ENCODE measurements around the gene PLVAP.
"Not testable (repeated sequence)": the region's sequence is repeated elsewhere in the genome, so short reads cannot be mapped to it uniquely, and the experiment has no call there.

PLVAP gene

DNA sequence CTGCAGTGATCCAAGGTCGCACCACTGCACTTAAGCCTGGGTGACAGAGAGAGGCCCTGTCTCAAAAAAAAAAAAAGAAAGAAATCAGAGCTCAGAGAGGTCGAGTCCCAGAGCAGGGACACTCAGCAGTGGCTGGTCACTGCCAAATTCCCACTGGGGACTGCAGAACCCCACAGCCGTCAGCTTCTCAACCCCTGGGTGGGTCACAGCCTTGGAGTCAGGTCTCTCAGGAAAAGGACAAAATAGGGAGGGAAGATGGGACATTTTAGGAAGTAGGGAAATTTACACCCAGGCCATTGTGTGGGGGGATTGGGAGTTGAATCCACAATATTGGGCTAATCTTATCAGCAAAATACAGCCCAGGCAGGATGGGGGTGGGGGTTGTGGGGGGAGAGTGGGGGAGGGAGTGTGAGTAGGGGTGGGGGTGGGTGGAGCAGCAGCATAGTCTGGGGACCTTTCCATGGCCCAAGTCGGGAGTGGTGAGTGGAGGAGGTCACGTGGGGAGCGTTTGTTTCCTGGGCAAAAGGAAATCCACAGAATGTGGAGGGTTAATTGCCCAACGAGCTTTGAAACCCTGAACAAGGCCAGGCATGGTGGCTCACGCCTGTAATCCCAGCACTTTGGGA is 21.9 kb upstream of the PLVAP start:
- DNase-seq (ENCODE audit: low spot score) = no peak

DNA sequence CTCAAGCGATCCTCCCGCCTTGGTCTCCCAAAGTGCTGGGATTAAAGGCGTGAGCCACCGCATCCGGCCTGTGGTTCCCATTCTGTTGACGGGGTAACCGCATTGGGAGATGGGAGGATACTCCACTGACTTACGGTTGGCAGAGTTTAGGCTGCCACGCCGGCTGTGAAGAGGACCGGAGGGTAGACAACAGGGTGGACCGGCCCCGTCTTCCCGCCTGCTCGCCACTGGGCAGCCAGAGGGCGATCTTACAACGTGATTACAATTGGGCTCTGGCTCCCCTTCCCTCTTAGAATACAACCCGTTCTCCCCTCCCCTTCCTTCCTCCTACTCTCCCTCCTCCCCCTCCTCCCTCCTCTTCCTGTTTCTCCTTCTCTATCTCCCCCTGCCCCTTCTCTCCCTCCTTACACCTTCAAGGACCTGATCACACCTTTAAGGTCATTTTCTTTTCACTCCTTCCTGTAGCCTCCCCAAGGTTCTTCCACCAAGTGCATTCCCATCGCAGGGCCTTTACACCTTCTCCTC is 17.8 kb upstream of the PLVAP start:
- peak; percentile 27 for DNase-seq (ENCODE audit: low spot score)

DNA sequence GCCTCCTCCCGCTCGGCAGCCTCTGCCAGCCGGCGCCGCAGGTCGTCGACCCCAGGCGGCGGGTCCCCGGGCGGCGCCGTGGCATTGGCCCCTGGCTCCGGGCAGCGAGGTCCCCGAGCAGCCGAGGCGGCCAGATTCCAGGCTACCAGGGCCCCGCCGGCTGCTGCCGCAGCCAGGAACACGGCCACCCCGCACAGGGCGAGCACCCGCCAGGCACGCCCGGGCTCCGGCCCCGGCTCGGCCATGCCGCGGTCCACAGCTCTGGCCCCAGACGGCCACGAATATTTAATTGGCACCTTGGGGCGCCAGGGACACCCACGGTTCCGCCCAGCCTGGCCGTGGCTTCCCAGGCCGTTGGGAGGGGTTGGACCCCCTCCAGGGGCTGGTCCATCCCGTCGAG is 16.8 kb upstream of the PLVAP start, which contains the start of gene CCDC194:
CCDC194 (minus strand) TSS at position 283 of the 400 bp plus-strand sequence; CDS start at position 245, 38 bp downstream.
- DNase-seq (ENCODE audit: low spot score) = no peak

DNA sequence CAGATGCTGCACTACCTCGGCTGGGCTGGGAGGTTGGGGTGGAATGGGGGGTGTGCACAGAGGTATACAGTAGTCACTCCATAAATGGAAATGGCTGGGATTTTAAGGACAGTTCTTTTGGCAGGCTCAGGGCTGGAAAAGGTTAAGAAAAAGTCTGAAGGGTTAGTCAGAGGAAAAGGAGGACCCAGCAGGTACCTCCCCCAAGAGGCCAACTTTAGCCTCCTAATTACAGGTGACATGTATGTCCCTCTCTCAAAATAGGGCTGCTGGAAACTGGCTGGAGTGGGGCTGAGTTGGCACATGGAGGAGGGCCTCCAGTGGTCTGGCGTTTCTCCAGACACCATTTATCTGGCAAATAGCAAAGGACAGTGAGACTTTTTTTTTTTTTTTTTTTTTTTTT is 15.9 kb upstream of the PLVAP start:
- DNase-seq (ENCODE audit: low spot score) = no peak

DNA sequence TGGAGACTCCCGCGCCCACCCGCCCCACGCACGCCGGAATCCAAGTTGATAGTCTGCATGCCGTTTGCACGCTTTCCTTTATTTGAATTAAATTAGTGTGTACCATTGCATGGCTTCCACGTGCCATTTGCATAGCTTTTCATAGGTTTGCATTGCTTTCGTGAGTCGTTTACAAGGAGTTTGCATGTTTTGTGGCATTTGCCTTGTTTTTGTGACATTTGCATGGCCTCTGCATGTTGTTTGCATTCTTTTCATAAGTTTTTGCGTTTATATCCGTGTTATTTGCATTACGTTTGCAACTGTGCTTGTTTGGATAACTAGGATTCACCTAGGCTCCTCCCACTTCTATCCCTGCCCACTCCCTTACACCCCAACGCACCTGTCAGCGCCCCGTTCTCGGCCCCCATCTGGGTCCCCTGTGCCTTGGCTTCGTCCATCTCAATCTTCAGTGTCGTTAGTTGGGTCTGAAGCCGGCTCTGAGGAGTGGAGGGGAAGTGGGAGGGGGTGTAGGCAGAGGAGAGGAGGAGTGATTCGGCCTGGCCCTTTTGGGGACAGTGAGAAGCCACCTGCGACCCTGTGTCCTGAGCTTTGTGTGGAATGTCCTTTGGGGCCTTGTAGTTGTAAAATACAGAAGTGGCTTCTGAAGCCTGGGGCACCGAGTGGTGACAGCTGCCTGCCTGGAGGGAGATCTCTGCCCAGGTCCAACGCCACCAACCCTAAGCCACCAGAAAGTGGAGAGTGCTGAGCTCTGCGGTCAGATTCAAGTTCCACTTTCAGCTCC is 14.4 kb upstream of the PLVAP start:
- no peak for DNase-seq (ENCODE audit: low spot score)

DNA sequence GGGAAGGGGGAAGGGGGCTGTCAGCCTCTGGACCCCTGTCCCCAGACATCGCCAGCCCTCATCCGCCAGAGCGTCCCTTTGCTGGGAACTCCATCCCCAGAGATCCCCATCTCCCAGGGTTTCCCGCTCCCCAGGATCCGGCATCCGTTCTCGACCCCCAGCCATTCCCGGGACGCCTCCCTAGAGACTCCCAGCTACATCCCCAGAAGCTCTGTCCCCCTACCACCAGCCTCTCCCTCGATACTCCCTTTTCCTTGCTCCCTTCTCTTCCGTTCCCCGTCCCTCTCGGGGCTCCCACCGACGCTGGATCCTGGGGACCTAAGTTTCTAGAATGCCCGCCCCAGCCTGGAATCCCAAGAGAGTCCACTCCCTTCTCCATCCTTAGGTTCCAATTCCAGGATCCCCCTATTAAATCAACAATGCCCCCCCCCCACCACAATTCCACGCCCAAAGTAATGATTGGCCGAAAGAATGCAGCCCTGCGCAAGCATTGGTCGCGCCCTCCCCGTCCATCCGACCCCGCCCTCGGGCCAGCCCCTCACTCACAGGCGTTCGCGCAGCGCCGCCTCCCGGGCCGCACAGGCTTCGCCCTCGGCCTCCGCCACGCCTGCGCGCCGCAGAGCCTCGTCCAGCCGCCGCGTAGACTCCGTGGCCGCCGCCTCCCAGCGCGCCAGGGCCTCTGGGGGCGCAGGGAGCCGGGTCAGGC is 13.7 kb upstream of the PLVAP start:
- peak; percentile 81 for DNase-seq (ENCODE audit: low spot score)

DNA sequence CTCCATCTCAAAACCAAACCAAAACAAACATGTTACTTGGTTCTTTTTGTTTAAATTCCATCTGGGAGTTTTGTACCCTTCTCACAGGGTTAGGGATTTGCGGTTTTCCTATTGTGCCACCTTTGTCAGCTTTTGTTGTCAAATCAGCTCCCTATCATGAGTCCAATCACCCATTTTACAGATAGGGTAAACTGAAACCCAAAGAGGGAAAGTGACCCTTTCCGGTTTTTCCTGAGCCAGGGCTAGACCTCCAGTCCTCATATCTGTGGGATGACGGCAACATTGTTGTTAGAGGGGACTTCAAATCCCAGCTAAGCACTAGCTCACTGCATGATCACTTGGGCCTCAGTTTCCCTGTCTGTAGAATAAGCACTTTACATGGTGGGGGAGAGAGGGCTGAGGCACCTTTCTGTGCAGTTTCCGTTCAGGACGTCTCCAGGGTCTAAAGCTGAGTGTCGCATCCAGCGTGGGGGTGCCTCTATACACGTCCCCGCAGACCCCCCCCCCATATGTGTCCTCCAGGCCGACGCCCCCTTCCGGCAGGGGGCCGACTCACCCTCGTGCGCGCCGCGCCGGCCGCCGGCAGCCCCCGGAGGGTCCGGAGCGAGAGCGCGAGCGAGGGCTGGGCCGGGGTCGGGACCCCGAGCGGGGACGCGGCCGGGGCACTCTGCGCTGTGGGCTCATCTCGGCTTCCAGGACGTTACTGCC is 13.0 kb upstream of the PLVAP start:
- DNase-seq (ENCODE audit: low spot score) = no peak

DNA sequence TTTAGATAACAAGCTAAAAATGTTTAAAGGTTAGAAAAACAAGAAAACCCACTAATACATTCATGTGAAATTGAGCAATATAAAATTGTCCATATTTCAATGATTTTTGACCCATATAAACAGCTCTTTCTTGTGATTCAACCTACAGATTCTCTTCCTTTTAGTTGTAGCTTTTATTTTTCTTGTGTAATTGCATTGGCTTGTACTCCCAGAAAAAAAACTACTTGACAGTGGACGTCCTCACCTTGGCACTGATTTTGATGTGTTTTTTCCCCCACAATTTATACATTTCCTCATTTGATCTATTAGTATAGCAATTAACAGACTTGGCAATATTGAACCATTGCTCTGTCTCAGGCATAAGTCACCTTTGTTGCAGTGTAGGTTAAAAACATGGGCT is 12.1 kb upstream of the PLVAP start:
- no peak for DNase-seq (ENCODE audit: low spot score)

DNA sequence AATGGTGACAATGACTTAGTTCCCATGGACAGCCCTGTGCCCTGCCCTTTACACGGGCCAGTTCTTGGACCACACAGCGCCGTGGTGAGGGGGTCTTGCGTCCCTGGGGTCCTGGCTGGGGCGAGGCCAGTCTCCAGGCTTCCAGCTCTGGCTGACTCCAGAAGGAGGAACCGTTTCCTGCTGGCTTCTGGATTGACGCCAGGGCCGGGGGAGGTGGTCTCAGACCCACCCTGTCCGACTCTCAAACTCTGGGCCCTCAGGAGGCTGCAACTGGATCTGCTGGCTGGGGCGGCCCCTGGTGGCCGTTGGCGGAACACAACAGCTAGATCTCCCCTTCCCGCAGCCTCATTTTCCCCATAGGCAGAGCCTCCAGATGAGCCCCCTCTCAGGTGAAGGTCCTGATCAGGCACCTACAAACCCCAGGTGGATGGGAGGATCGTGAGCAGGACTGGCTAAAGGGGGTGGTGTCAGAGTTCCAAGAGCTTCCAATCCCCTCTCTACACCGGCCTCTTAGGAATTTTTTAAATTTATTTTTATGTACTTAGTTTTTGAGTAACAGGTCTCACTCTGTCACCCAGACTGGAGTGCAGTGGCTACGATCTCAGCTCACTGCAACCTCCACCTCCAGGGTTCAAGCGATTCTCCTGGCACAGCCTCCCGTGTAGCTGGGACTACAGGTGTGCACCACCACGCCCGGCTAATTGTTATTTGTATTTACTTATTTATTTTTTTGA is 8.9 kb upstream of the PLVAP start:
- peak; percentile 46 for DNase-seq (ENCODE audit: low spot score)

DNA sequence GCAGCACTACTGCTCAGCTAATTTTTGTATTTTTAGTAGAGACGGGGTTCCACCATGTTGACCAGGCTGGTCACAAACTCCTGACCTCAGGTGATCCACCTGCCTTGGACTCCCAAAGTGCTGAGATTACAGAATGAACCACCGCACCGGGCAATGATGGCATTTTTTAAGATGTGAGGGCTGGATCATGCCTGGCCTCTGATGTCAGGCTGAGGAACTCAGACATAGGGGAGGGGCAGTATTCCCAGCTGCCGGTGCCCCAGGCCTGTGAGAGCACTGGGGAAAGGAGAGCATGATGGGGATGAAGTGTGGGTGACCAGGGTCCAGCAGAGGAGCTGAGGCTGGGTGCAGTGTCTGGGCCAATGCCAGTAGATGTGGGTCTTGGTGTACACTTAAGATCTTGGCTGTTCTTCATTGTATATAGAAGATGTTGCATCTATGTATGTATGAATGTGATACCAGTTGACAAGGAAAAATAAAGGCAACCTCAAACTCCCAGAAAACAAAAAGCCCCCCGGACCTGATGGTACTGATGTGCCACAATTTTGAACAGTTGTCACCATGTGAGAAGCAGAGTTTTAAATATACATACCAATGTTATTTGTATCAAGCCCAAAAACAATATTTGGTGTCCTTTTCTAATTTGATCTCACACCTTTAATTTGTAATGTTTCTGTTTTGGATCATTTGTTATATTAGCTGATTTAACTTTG is 3.4 kb upstream of the PLVAP start:
- no peak for DNase-seq (ENCODE audit: low spot score)

DNA sequence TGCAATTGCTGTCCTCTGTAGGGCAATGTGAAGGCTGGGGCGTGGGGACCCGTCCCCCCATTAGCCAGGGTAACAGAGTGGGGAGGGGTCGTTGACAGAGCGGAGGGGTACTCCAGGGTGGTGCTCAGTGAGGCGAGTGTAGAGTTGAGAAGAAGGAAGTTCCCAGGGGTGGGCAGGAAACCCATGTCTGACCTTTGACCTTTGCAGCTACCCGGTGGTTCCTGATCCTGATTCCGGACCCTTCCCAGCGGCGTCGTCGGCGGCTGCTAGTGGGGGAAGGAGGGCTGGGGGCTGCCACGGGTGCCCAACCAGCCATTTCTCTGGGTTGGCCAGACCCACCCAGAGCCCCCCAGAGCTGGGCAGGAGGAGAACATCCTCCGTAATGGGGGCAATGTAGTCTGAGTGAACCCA is 2.1 kb upstream of the PLVAP start:
- no peak for DNase-seq (ENCODE audit: low spot score)

DNA sequence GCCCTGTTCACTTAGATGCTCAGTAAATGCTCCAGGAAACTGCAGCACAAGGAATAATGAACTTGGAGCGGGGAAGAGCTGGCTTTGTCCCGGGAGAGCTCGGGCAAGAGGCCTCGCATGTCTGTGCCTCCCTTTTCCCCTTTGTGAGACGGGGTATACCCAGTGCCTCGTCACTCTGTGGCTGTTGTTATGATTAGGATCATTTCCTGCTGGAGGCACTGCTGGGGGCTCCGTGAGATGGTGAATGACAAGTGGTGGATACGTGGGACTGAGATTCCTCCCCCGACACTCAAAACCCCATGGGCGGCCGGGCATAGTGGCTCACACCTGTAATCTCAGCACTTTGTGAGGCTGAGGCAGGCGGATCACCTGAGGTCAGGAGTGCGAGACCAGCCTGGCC is 1.1 kb upstream of the PLVAP start:
- DNase-seq (ENCODE audit: low spot score) = no peak

DNA sequence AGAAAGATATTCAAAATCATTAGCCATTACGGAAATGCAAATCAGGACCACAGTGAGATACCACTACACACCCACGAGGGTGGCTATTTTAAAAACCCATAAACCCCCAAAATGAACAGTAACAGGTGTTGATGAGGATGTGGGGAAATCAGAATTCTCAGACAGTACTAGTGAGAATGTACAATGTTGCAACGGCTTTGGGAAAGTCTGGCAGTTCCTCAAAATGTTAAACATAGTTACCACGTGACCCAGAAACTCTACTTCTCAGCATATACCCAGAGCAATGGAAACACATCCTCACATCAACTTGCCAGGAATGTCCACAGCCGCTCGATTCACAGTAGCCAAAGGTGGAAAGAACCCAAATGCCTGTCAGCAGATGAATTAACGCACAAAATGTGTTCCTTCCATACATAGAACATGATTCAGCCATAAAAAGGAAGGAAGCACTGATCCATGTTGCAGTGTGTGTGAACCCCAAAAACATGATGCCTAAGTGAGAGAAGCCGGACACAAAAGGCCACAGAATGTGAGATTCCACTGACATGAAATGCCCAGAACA is 7.0 kb downstream of the PLVAP start:
- DNase-seq (ENCODE audit: low spot score) = no peak

DNA sequence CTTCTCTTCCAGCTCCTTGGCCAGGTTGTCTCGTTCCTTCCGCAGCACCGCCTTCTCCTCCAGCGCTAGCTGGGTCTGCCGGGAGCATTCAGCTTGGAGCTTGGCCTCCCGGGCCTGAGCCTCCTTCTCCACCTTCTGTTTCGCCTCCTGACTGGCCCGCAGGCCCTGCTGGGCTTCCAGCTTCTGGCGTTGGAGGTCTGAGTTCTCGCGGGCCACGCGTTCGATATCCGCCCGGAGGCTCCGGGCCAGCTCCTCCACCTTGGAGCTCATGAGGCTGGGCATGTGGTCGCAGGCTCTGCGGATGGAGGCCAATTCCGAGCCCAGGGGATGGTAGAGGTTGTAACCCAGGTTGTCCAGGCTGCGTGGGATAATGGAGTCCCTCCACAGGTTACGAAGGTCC is 11.8 kb downstream of the PLVAP start:
- no peak for DNase-seq (ENCODE audit: low spot score)

DNA sequence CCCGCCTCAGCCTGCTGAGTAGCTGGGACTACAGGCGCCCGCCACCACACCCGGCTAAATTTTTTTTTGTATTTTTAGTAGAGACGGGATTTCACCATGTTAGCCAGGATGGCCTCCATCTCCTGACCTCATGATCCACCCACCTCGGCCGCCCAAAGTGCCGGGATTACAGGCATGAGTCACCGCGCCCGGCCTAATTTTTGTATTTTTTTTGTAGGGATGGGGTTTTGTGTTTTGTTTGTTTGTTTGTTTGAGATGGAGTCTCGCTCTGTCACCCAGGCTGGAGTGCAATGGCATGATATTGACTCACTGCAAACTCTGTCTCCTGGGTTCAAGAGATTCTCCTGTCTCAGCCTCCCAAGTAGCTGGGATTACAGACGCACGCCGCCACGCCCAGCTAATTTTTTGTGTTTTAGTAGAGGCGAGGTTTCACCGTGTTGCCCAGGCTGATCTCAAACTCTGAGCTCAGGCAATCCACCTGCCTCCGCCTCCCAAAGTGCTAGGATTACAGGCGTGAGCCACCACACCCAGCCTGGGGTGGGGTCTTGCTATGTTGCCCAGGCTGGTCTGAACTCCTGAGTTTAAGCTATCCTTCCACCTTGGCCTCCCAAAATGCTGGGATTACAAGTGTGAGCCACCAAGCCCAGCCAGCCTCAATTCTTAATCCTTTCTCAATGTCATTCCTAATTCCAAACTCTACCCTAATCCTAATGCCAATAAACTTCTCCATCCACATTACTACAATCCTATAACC is 13.1 kb downstream of the PLVAP start:
- not testable (repeated sequence) for DNase-seq (ENCODE audit: low spot score)

DNA sequence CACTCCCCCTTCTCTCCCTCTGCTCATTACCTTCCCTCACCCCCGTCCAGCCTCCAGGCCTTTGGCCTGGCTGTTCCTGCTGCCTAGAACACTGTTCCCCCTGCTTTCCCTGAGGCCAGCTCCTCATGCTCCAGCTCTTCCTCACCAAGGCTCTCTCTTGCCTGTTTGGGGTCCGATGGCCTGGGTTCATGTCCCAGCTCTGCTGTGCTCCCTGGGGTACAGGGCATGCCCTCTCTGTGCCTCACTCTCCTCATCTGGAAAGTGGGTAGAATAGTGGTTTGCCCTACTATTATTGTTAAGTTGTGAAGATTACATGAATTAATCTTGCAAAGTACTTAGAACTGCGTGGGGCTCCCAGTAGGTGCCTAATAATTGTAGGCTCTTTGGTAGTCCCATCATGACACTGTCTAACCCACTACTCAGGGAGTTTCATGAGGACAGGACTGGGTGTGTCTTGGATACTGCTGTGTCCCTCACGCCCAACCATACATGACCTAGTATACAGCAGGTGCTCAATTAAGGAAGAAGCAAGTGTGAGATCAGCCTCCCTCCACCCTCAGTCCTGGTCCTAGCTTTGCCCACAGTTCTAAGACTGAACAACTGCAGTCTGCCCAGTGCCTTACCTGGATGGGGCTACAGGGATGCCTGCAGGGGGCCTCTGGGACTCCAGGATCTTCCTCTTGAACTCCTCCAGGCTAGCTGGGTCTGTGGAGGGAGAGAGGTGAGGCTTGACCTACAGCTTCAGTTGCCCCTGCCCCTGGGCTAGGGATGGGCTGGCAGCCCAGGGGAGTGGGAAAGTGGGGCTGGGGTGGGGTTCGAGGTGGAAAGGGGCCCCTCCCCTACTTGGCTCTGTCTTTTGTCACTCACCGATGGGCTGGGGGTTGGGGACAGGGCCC is 17.0 kb downstream of the PLVAP start:
- no peak for DNase-seq (ENCODE audit: low spot score)

DNA sequence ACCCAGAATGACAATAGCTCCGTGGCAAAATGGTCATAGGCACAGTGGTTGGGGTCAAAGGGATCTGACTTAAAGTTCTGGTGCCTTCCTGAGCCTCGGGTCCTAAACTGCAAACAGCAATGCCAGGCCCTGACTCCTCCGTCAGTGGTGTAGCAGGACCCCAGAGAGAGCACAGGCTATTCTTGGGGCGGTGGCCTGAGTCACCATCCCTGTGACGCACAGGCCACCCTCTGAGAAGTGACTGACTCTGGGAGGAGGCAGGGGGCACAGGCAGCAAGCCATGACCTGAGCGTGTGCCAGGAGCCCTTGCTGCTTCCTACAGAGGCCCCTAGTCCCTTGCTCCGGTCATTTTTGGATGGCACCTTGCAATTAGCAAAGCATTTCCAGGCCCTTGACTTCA is 18.7 kb downstream of the PLVAP start:
- no peak for DNase-seq (ENCODE audit: low spot score)

DNA sequence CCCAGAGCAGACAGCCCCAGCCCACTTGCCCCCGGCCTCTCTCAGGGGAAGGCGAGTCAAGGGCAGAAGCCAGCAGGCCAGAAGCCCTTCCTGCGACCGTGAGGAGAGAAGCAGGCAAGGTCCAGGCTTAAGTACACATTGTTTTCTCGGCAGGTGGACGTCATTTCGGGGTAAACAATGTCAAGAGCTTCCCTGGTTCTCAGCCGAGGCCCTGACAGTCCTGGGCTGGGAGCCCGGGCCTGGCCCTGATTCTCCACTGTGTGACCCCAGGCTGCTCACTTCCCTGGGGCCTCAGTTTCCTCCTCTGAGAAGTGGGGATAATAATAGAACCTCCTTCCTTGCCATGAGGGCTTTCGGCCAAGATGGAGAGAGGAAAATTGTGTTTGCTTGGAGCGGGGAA is 19.4 kb downstream of the PLVAP start:
- DNase-seq (ENCODE audit: low spot score) = no peak

Measured in LoVo (cell line).